ENCODE measurements around the gene SMAD9. TPM values are rescaled to one million over a fixed set of nuclear protein-coding genes. Genes with fewer than 3 reads are reported as not detected.

The SMAD9 gene
- total and polyA plus RNA-seq, 2 of the 8 experiments (the other 6 are each of a cell fraction or from before 2014, with no cell fraction given): 0.45 to 1.0 TPM

DNA sequence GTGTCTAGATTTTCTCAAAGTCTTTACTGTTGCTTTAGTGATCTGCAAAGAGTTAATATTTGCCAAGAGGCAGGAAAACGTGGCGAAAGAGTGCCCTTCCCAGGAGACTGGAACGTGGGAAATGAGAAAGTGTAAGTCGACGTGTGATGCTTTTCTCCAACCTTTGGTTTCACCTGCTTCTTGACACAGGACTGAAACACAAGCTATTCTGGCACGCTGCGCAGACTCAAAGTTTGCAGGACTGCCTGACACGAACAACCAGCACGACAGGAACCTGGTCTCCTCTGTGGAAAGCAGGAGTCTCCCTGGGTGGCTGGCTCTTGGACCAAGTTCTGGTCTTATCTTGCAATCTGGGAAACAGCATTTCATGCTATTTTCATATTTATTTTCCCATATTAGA lies 72.4 kb downstream of the SMAD9 start (continued):
- TF ChIP-seq ATF3 (IDR thresholded peaks at IDR 0.05; ENCODE audit: insufficient read depth, low read depth, low read length) (no peak), TCF12 (IDR thresholded peaks at IDR 0.05; ENCODE audit: low read depth, low read length) (no peak), GABPA (IDR thresholded peaks at IDR 0.05; ENCODE audit: borderline replicate concordance, insufficient read depth, low read length) (no peak)
